Stimulated activated CD4-positive, alpha-beta T cell treated with anti-CD3 and anti-CD28 coated beads, TNF-alpha, amount 100 ng/mL, for 4 hours (primary cell): ENCODE data around the gene FRMD3.

ENCODE experiments used
- DNase-seq, 3 experiments: peaks; one replicate each; pipeline ENCODE4 v3.0.0-alpha.2; 2020; ENCODE audit warnings: low read depth in 3 of 3

Gene FRMD3

GRCh38 chr9:83538172-83538889, at the start of gene FRMD3:
Gene FRMD3 (minus strand): TSS chr9:83538401. CDS start chr9:83538231, 170 bp downstream.
- no peak for DNase-seq

GRCh38 chr9:83584995-83585394, 46.8 kb upstream of the FRMD3 start:
- DNase-seq: no peak

- DNase-seq: no peak
Observed at GRCh38 chr9:83583151-83584014, 45.2 kb upstream of the FRMD3 start.

- DNase-seq: no peak
Observed at GRCh38 chr9:83582029-83582428, 43.8 kb upstream of the FRMD3 start.

GRCh38 chr9:83574482-83574881, 36.3 kb upstream of the FRMD3 start:
- DNase-seq: no peak

GRCh38 chr9:83572524-83572923, 34.3 kb upstream of the FRMD3 start:
- no peak for DNase-seq

- no peak for DNase-seq
Observed at GRCh38 chr9:83570359-83570758, 32.2 kb upstream of the FRMD3 start.

- no peak for DNase-seq
Observed at GRCh38 chr9:83569326-83569725, 31.1 kb upstream of the FRMD3 start.

- no peak for DNase-seq
Observed at GRCh38 chr9:83563360-83563759, 25.2 kb upstream of the FRMD3 start.

GRCh38 chr9:83560169-83560826, 22.1 kb upstream of the FRMD3 start:
- no peak for DNase-seq

- no peak for DNase-seq
Observed at GRCh38 chr9:83557771-83558170, 19.6 kb upstream of the FRMD3 start.

GRCh38 chr9:83557317-83557716, 19.1 kb upstream of the FRMD3 start:
- no peak for DNase-seq

GRCh38 chr9:83554278-83554677, 16.1 kb upstream of the FRMD3 start:
- DNase-seq: no peak

GRCh38 chr9:83544002-83544698, 5.9 kb upstream of the FRMD3 start:
- DNase-seq: no peak

- no peak for DNase-seq
Observed at GRCh38 chr9:83538890-83539238, 663 bp upstream of the FRMD3 start.

GRCh38 chr9:83537331-83538171, 650 bp downstream of the FRMD3 start:
- DNase-seq: no peak

- no peak for DNase-seq
Observed at GRCh38 chr9:83536332-83536731, 1.9 kb downstream of the FRMD3 start.

- no peak for DNase-seq
Observed at GRCh38 chr9:83535736-83536135, 2.5 kb downstream of the FRMD3 start.

GRCh38 chr9:83533296-83533695, 4.9 kb downstream of the FRMD3 start:
- DNase-seq: no peak

GRCh38 chr9:83526901-83527300, 11.3 kb downstream of the FRMD3 start:
- DNase-seq: no peak

- DNase-seq: no peak
Observed at GRCh38 chr9:83526211-83526610, 12.0 kb downstream of the FRMD3 start.
